ENCODE data around the gene FOXL3.
"Not testable (repeated sequence)": the region's sequence is repeated elsewhere in the genome, so short reads cannot be mapped to it uniquely, and the experiment has no call there.

The FOXL3 gene

DNA sequence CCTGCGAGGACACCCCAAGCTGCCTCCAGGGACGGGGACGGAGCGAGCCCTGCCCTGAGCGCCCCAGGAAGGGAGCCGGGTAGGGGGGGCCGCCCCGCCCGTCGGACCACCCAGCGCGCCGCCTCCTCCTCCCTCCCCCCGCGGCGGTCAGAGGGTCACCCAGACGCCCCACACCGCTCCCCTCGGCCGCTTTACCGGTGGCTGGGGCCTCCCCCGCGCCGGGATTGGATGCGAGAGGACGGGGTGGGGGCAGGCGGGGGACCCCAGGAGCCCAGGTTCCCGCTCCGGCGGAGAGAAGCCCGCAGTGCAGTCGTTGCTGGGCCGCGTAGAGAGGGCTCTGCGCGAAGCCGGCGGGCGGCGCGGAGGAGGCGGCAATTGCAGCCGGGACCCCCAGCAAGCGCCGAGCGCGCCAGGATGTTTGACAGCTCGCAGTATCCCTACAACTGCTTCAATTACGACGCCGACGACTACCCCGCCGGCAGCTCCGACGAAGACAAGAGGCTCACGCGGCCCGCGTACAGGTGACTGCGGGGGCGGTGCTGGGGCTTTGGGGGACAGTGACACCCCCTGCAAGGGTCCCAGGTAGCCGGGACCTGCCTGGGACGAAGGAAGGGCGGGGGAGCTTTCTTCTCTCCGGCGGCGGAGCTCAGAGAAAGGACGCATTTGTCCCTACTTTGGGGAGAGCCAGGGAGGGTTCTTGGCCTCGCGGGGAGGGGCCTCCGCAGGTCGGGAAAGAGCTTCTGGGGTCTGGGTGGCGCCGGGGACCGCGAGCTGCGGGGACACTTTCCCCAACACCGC lies at the start of gene FOXL3:
Gene FOXL3 (plus strand): TSS at position 415 of the 798 bp plus-strand sequence. CDS start 0 bp downstream, at position 415.
- DNase-seq: no peak

- DNase-seq: peak; percentile 15 to 25
These were observed 49.0 kb upstream of the FOXL3 start for GRCh38 chr7:240887-241421.

GRCh38 chr7:241513-241912 lies 48.5 kb upstream of the FOXL3 start:
- DNase-seq: no peak

DNA sequence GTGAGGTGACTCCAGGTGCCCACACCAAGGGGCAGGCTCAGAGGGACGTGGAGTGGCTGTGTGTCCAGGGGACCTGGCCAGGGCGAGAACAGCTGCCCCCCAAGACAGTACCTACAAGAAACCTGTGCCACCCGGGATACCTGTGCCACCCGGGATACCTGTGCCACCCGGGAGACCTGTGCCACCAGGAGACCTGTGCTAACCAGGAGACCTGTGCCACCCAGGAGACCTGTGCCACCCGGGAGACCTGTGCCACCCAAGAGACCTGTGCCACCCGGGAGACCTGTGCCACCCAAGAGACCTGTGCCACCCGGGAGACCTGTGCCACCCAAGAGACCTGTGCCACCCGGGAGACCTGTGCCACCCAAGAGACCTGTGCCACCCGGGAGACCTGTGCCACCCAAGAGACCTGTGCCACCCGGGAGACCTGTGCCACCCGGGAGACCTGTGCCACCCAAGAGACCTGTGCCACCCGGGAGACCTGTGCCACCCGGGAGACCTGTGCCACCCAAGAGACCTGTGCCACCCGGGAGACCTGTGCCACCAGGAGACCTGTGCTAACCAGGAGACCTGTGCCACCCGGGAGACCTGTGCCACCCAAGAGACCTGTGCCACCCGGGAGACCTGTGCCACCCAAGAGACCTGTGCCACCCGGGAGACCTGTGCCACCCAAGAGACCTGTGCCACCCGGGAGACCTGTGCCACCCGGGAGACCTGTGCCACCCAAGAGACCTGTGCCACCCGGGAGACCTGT lies 47.0 kb upstream of the FOXL3 start:
- not testable (repeated sequence) for DNase-seq

DNA sequence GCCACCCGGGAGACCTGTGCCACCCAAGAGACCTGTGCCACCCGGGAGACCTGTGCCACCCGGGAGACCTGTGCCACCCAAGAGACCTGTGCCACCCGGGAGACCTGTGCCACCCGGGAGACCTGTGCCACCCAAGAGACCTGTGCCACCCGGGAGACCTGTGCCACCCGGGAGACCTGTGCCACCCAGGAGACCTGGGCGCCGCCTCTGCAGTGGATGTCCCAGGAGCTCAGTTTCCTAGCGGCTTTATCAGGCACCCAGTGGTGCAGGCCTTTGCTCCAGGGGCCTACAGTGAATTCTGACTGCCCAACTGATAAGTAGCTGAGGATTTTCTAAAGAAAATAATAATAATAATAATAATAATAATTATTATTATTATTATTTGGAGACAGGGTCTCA lies 46.4 kb upstream of the FOXL3 start:
- not testable (repeated sequence) for DNase-seq

DNA sequence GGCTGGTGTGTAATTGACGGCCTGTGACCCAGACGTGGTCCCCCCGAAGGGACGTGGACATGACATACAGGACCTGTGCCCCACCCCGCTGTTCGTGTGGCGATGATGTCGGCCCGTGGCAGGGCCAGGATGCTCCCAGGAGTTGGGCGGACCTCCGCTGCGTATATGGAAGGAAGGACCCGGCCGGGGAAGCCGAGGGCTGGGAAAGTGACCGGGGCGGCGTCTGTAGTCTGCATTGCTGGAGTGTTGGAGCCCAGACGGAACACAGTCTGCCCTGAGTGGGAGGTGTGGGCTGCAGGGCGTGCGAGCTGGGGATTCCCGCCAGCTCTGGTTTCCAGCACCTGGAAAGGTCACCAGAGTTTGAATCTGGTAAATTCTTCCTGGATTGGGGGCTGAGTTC lies 45.0 kb upstream of the FOXL3 start:
- no peak for DNase-seq

DNA sequence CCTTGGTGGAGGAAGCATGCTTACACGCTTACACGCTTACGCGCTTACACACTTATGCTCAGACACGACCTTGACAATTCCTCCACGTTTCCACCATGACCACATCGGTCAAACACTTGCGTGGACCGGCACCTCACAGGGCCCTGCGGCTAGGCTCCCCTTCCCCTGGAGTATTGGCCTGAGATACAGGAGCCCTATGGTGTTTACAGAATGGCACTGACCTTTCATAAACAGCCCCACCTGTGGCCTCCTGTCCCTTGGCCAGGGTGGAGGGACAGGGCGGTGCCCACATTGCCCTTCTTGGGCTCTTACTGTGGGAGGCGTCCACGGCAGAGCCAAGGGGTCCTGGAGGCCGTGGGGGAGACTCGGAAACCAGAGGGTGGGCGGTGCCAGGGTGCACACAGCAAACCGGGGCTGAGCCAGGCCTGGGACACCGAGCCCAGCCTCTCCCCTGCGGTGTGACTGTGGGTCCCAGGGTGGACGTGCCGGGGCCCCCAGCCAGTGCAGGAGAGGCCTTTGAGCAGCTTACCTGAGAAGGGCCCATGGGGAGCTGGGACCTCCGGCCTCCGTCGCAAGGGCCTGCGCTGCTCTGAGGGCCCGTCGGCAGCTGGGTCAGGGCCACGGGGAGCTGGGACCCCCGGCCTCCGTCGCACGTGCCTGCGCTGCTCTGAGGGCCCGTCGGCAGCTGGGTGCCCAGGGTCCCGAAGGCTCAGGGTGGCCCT lies 44.2 kb upstream of the FOXL3 start:
- no peak for DNase-seq

- DNase-seq: no peak
These were observed 43.5 kb upstream of the FOXL3 start for GRCh38 chr7:246451-246850.

DNA sequence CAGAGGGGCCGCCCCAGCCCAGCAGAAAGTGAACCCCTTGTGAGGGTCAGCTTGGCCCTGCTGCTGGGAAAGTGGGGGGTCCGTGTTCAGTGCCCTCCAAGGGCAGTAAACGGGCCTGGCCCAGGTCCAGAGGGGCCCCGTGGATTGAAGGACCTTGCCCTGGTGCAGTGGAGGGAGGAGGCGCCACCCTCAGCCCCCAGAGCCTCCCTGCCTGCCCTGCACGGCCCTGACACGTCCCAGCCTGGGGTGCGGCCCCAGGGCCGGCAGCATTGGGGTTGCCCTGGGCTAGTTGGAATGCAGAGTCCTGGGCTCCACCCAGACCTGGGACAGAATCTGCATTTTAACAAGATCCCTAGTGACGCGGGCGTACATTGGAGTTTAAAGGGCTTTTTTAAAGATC lies 42.8 kb upstream of the FOXL3 start:
- no peak for DNase-seq

DNA sequence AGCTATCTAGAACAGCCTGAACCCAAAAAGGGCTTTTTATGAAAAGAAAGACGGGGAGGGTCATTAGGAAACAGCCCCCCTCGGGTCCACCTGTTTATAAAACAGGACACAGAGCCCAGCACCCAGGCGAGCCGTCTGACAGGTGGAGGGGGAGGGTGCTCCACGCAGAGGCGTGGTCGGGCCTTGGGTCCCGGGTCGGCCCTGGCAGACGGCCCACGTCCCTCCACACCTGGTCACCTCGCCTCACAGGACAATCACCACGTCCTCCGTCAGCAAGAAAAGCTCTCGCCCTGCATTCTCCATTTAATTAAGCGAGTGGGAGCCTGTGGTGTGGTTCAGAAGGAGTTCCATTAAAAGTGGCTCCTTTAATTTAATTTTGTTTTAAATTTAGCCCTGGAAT lies 42.3 kb upstream of the FOXL3 start:
- no peak for DNase-seq

DNA sequence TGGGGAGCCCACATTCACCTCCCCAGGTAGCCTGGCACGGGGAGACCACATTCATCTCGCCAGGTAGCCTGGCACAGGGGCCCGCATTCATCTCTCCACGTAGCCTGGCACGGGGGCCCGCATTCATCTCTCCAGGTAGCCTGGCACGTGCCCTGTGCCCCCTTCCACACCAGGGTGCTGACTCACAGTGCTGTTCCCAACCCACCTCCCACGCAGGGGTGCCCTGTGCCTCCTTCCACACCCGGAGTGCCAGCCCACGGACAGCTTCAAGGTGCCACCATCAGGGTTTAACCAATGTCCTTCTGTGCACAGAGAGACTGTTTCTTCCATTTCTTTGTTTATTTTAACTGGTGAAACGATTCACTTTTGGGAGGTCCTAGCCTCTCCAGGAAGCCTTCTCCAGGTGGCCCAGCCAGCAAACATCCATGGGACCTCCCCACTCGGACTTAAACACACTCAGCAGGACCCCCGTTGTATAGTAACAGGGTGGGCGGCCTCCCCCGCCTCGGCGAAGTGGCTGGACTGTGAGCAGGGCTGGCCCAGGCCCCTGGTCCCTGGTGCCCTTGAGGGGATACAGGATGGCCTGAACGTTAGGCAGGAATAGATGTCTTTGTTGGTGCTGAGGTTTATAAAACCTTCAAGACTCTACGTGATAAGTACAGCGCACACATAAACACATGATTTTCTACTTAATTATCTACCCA lies 41.1 kb upstream of the FOXL3 start:
- DNase-seq: no peak

GRCh38 chr7:249989-250388 lies 40.0 kb upstream of the FOXL3 start:
- DNase-seq: no peak

DNA sequence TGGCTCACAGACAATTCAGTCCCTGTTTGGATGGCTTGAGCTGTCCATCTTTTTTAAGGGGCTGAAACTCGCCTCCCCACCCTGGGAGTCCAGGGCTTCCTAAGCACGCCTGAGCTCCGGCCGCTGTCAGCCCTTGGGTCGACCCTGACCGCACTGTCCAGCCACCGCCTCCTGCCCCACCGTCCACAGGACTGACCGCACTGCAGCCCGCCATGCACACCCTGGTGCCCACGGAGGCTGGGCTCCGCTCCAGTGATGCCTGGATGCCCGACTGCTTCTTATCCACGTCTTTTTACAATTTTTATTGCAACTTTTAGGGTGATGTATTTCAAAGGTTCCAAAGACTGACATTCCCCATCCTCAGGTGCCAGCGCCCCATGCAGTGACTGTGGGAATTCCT lies 39.4 kb upstream of the FOXL3 start:
- DNase-seq: no peak

GRCh38 chr7:251005-251404 lies 39.0 kb upstream of the FOXL3 start:
- no peak for DNase-seq

GRCh38 chr7:251446-252175 lies 38.4 kb upstream of the FOXL3 start:
- no peak for DNase-seq

- no peak for DNase-seq
These were observed 37.6 kb upstream of the FOXL3 start for GRCh38 chr7:252216-252965.

DNA sequence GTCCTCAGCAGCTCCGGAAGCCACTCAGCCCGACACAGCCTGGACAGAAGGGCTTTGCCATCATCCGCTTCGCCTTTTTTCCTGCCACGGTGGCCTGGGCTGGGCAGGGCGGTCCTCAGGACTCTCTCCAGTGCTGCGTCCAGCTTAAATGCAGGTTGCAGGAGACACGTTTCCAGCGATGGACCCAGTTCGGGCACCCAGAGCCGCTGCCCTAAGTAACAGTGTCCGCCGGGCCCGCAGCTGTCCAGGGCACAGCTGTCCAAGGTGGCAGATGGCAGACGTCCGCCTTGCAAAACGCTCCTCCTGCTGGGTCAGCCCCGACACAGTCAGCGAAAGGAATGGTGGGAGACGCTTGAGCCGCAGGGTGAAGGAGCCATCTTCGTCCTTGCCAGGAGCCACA lies 37.0 kb upstream of the FOXL3 start:
- DNase-seq: no peak

DNA sequence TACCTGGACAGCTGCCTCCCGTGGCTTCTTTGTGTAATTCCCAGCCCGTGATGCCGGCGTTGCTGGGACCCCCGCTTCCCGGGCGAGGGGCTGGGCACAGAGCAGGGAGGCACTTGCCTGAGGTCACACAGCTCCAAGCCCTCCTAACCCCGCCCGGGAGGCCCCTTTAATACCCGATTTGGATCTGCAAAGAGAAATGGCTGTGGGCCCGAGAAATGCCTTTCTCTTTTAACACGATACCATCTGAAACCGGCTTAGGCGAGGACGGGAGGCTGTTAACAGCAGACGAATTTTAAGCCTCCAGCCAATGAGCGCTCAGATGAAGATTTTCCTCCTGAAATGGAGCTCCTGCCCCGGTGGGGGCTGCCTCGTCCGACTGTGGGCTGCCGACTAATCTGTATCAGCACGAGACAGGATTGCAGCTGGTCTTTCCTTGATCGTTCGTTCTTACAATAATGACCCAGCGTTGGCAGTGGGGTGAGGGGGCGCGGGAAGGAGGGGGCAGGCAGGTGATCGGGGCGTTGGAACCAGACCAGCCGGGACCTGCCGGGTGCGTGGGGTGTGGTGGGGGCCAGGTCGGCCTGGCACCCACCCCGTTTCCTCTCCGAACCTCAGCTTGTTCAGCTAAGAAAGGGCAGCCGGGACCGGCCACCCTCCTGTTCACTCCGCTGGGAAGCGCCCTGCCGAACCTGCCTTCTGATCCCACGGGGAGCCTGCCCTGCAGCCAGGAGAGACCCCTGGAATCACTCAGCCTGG lies 36.2 kb upstream of the FOXL3 start:
- DNase-seq: no peak

DNA sequence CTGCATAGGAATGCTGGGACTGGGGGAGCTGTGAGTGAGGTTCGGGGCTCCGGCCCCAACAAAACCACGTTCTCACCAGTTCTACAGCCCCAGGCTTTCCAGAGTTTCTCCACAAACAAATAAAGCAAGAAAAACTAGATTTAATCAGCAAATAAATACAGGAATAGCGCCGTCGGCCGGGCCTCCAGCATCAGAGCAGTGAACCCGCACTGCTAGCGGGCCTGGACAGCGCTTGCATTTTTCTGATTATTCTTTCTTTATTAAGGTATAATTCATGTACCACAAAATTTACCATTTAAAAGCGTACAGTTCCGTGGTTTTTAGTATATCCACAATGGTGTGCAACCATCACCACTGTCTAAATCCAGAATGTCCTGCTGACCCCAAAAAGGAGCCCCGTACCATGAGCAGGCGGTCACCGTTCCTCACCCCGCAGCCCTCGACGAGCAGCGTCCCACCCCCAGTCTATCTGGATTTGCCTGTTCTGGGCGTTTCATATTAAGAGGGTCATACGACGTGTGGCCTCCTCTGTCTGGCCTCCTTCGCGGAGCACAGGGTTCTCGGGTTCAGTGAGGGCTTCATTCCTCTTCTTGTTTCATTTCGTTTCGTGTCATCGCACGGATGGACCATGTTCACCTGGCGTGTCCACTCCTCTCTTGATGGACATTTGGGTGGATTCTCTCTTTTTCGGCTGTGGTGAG lies 35.5 kb upstream of the FOXL3 start:
- no peak for DNase-seq

- DNase-seq: no peak
These were observed 34.9 kb upstream of the FOXL3 start for GRCh38 chr7:255038-255435.
